ENCODE results near the gene LENG1.
A peak's percentile ranks its signal among the peaks of the same experiment; 100 is the strongest.
"Not testable (repeated sequence)": the region's sequence is repeated elsewhere in the genome, so short reads cannot be mapped to it uniquely, and the experiment has no call there.

LENG1 gene

DNA sequence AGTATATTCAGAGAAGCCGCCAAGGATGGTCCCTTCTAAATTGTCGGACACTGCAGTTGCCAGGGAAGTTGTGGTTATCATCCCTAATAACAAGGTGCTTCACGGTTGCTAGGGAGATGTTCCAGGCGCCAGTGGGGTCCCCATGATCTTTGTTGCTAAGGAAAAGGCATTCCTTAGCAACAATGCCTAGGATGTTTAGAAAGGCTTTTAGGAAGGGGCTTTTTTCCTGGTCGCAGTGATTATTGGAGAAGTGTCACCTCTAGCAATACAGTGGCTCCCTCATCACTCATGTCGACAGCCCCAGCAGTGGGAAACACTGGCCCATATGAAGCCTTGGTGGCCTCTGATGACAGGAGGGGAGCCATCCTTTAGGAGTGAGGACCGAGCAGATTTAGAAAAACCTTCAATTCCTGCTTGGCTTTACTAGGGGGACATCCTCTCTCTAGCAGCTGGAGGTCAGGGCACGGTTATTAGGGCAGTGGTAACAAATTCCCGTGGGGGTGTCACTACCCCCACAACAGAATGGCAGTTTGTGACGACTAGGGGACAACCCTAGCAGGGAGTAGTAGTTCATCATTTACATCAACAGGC lies 19.8 kb upstream of the LENG1 start:
- no peak for DNase-seq
- Mint-ChIP-seq H3K9me3 (no peaks in the 10 kb centered on the region), H3K4me1 (peaks cover 23% of the 10 kb centered on the region), H3K27ac (peak overlapping the region; percentile 98), H3K27me3 (ENCODE audit: low read depth, poor library complexity) (no peaks in the 10 kb centered on the region), H3K4me3 (no peak overlapping the region), H3K36me3 (ENCODE audit: low read depth) (peaks cover 28% of the 10 kb centered on the region)
- TF ChIP-seq, protein P1, sequence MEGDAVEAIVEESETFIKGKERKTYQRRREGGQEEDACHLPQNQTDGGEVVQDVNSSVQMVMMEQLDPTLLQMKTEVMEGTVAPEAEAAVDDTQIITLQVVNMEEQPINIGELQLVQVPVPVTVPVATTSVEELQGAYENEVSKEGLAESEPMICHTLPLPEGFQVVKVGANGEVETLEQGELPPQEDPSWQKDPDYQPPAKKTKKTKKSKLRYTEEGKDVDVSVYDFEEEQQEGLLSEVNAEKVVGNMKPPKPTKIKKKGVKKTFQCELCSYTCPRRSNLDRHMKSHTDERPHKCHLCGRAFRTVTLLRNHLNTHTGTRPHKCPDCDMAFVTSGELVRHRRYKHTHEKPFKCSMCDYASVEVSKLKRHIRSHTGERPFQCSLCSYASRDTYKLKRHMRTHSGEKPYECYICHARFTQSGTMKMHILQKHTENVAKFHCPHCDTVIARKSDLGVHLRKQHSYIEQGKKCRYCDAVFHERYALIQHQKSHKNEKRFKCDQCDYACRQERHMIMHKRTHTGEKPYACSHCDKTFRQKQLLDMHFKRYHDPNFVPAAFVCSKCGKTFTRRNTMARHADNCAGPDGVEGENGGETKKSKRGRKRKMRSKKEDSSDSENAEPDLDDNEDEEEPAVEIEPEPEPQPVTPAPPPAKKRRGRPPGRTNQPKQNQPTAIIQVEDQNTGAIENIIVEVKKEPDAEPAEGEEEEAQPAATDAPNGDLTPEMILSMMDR (IDR thresholded peaks at IDR 0.05): no peak

DNA sequence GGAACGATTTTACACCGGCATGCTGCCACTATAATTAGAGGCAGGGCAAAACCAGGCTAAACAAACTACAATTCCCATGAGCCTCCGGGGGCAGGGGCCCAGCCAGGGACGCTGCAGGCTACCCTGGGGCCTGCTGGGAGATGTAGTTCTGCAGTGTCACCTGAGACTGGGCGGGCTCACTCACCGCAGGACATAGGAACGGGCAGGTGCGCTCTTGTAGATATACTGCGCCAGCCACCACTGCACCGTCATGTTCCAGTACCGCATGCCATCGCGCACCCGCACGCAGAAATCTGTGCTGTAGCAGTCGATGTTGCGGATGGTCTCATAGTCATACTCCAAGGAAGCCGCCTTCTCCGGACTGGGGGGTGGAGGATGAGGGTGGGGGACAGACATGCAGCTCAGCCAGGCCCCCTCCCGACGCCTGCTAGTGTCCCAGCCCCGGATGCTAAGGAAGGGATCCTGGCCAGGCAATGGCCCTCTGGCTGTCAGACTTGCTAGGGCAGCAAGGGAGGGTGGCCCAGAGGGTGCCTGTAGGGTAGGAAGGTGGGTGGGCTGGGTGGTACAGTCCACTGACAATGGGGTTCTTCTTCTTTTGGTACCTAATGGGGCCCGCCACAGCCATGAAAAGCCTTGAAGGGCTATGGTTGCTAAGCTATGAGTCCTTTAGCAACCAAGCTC lies 19.2 kb upstream of the LENG1 start:
- TF ChIP-seq, protein P1 (IDR thresholded peaks at IDR 0.05): no peak
- no peaks in the 10 kb centered on the region for H3K27me3 Mint-ChIP-seq (ENCODE audit: low read depth, poor library complexity)
- peak; percentile 62 for DNase-seq
- H3K9me3 Mint-ChIP-seq: no peaks in the 10 kb centered on the region
- H3K4me1 Mint-ChIP-seq: peaks cover 23% of the 10 kb centered on the region
- no peak overlapping the region for H3K4me3 Mint-ChIP-seq
- no peak overlapping the region for H3K27ac Mint-ChIP-seq
- H3K36me3 Mint-ChIP-seq (ENCODE audit: low read depth): peaks cover 21% of the 10 kb centered on the region

DNA sequence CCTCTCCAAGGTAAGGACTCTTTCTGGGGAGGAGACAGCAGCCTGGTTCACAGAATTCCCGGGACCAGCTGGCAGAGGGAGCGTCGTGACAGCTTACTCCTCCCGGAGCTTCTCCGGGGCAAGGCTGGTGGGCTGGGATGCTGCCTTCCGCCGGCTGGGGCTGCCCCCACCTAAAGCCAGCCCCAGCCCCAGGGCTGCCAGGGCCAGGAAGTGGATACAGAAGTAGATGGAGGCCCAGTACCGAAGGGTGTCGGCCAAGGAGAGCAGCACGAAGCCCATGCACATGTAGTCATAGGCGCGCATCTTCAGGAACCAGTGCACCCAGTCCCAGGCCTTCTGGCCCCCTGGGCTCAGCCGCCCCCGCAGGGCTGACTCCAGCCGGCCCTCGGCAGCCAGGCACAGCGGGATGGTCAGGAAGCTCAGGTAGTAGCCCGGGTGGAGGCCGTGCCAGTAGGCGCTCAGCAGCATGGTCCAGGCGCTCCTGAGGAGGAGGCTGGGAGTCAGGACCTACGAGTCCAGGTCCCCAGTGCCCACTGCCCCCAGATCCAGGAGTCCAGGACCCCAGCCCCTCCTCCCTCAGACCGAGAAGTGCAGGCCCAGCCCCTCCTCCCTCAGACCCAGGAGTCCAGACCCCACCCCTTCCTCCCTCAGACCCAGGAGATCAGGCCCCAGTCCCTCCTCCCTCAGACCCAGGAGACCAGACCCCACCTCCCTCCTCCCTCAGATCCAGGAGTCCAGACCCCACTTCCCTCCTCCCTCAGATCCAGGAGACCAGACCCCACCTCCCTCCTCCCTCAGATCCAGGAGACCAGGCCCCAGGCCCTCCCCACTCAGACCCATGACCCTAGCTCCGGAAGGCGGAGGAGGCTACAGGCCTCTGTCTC lies 14.7 kb upstream of the LENG1 start:
- DNase-seq: no peak
- TF ChIP-seq, protein P1 (IDR thresholded peaks at IDR 0.05): no peak
- H3K9me3 Mint-ChIP-seq: no peaks in the 10 kb centered on the region
- peaks cover 23% of the 10 kb centered on the region for H3K4me1 Mint-ChIP-seq
- H3K4me3 Mint-ChIP-seq: no peak overlapping the region
- H3K36me3 Mint-ChIP-seq (ENCODE audit: low read depth): peaks cover 13% of the 10 kb centered on the region
- no peaks in the 10 kb centered on the region for H3K27me3 Mint-ChIP-seq (ENCODE audit: low read depth, poor library complexity)
- H3K27ac Mint-ChIP-seq: no peak overlapping the region

DNA sequence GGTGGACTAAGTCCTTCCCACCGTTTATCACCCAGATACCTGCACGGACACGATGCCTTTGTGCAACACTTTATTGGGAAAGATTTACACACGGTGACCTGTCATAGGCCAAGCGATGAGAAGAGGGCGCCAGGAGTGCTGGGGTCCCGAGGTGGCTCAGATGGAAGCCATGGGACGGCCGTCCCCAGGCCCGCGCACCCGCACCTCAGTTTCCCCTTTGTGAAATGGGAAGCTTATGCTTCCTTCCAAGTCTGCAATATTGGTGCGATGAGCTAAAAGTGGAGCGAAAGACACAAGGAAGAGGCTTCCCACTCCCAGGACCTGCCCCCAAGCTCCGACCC lies 13.8 kb upstream of the LENG1 start:
- TF ChIP-seq, protein P1 (IDR thresholded peaks at IDR 0.05): no peak
- Mint-ChIP-seq H3K4me3 (no peak overlapping the region), H3K27me3 (ENCODE audit: low read depth, poor library complexity) (no peaks in the 10 kb centered on the region), H3K4me1 (peaks cover 21% of the 10 kb centered on the region), H3K27ac (no peak overlapping the region), H3K9me3 (no peaks in the 10 kb centered on the region), H3K36me3 (ENCODE audit: low read depth) (peaks cover 9% of the 10 kb centered on the region)
- no peak for DNase-seq

DNA sequence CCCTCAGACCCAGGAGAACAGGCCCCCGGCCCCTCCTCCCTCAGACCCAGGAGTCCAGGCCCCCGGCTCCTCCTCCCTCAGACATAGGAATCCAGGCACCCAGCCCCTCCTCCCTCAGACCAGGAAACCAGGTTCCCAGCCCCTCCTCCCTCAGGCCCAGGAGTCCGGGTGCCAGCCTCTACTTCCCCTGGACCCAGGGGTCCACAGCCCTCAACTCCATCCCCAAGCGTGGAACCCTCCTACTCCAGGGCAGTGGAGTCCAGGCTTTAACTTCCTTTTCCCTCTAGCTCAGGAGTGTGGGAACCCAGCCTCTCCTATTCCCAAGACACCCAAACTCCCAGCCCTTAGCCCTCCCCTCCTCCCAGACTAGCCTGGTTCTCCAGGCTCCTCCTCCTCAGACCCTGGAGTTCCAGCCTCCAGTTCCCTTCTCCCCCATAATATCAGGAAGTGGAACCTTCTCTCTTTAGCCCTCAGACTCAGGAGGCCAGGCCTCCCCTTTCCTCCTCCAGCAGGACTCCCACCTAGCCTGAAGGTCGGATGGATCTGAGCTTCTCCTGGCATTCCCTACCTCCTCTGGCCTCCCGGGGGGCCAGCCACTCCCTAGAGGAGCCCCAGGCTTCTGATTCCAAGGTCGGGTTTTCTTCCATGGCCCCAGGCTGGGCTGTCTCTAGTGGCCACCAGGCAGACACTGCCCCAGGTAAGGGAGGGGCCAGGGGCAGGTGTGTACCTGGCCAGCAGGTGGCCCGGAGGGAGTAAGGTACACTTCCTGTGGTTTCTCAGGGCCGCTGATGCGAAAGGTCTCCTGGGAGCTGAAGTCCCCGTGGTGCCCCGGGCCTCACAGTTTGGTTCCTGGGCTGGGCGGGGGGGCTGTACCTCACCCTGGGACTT lies 13.2 kb upstream of the LENG1 start, which contains the start of gene TMC4:
TMC4 (minus strand) TSS at position 690 of the 888 bp plus-strand sequence; CDS start at position 647, 43 bp downstream.
- Mint-ChIP-seq H3K4me3 (peak within 1 kb of the TSS; percentile 15), H3K4me1 (peaks cover 17% of the 10 kb centered on the region), H3K27me3 (ENCODE audit: low read depth, poor library complexity) (no peaks in the 10 kb centered on the region), H3K27ac (no peak within 1 kb of the TSS), H3K9me3 (no peaks in the 10 kb centered on the region), H3K36me3 (ENCODE audit: low read depth) (peaks cover 5% of the 10 kb centered on the region)
- TF ChIP-seq, protein P1 (IDR thresholded peaks at IDR 0.05): no peak
- no peak for DNase-seq

DNA sequence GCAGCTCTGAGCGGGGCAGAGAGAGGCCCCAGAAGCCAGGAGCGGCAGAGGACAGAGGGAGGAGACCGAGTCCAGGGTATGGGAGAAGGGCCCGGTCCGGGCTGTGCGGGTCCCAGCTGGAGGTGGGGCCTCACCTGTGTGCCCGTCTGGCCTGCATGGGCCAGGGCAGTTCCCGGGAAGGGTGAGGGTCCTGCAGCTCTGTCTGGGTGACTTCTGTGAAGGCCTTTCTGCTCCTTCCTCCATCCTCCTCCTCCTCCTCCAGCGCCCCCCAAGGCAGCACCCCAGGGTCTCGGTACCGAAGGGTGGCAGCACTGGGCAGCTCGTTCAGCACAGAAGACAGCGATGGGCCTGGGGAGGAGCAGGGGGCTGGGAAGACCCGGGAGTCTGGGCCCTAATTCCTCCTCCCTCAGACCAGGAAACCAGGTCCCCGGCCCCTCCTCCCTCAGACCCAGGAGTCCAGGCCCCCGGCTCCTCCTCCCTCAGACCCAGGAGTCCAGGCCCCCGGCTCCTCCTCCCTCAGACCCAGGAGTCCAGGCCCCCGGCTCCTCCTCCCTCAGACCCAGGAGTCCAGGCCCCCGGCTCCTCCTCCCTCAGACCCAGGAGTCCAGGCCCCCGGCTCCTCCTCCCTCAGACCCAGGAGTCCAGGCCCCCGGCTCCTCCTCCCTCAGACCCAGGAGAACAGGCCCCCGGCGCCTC lies 12.4 kb upstream of the LENG1 start:
- Mint-ChIP-seq H3K4me1 (peaks cover 17% of the 10 kb centered on the region), H3K27ac (peak overlapping the region; percentile 91)
- H3K36me3 Mint-ChIP-seq (ENCODE audit: low read depth); H3K27me3 Mint-ChIP-seq (ENCODE audit: low read depth, poor library complexity); DNase-seq; H3K4me3 Mint-ChIP-seq; H3K9me3 Mint-ChIP-seq: not testable (repeated sequence)
